IPS-11a (cell line): ENCODE results near the gene ZNF343.
"Not testable (repeated sequence)": the region's sequence is repeated elsewhere in the genome, so short reads cannot be mapped to it uniquely, and the experiment has no call there.

ENCODE experiments used
- H3K4me3 ChIP-seq: one replicate; pipeline ENCODE4 v1.5.1; 2013; ENCODE audit warnings: low read depth, low read length, control low read depth

ZNF343 gene

GRCh38 chr20:2521369-2522305, 12.9 kb upstream of the ZNF343 start:
- H3K4me3 ChIP-seq: no peak overlapping the region

- H3K4me3 ChIP-seq: no peak overlapping the region
Observed at GRCh38 chr20:2520617-2521016, 11.9 kb upstream of the ZNF343 start.

- no peak overlapping the region for H3K4me3 ChIP-seq
Observed at GRCh38 chr20:2519115-2519809, 10.5 kb upstream of the ZNF343 start.

GRCh38 chr20:2518558-2518957, 9.8 kb upstream of the ZNF343 start:
- no peak overlapping the region for H3K4me3 ChIP-seq

- no peak overlapping the region for H3K4me3 ChIP-seq
Observed at GRCh38 chr20:2518096-2518495, 9.4 kb upstream of the ZNF343 start.

- no peak overlapping the region for H3K4me3 ChIP-seq
Observed at GRCh38 chr20:2516399-2516798, 7.7 kb upstream of the ZNF343 start.

- H3K4me3 ChIP-seq: no peak overlapping the region
Observed at GRCh38 chr20:2515203-2515602, 6.5 kb upstream of the ZNF343 start.

GRCh38 chr20:2509794-2510193, 1.1 kb upstream of the ZNF343 start:
- no peak overlapping the region for H3K4me3 ChIP-seq

- H3K4me3 ChIP-seq: peak overlapping the region; percentile 63
Observed at GRCh38 chr20:2509468-2509781, 710 bp upstream of the ZNF343 start.

- peak overlapping the region; percentile 63 for H3K4me3 ChIP-seq
Observed at GRCh38 chr20:2507875-2508630, 662 bp downstream of the ZNF343 start.

- H3K4me3 ChIP-seq: no peak overlapping the region
Observed at GRCh38 chr20:2507464-2507863, 1.3 kb downstream of the ZNF343 start.

- H3K4me3 ChIP-seq: not testable (repeated sequence)
Observed at GRCh38 chr20:2506426-2506825, 2.3 kb downstream of the ZNF343 start.

- not testable (repeated sequence) for H3K4me3 ChIP-seq
Observed at GRCh38 chr20:2504803-2505202, 3.9 kb downstream of the ZNF343 start.

GRCh38 chr20:2502808-2503384, 5.8 kb downstream of the ZNF343 start:
- not testable (repeated sequence) for H3K4me3 ChIP-seq

- no peak overlapping the region for H3K4me3 ChIP-seq
Observed at GRCh38 chr20:2485661-2486060, 23.1 kb downstream of the ZNF343 start.

GRCh38 chr20:2485080-2485479, 23.6 kb downstream of the ZNF343 start:
- no peak overlapping the region for H3K4me3 ChIP-seq

- no peak overlapping the region for H3K4me3 ChIP-seq
Observed at GRCh38 chr20:2483504-2483903, 25.2 kb downstream of the ZNF343 start.

- no peak overlapping the region for H3K4me3 ChIP-seq
Observed at GRCh38 chr20:2480381-2480780, 28.3 kb downstream of the ZNF343 start.

- no peak overlapping the region for H3K4me3 ChIP-seq
Observed at GRCh38 chr20:2476742-2477615, 31.7 kb downstream of the ZNF343 start.
